Prostate gland (tissue), 2 donors: ENCODE measurements around the gene LEKR1. TPM values are rescaled to one million over a fixed set of nuclear protein-coding genes. Genes with fewer than 3 reads are reported as not detected.
"Not testable (repeated sequence)": the region's sequence is repeated elsewhere in the genome, so short reads cannot be mapped to it uniquely, and the experiment has no call there.

ENCODE experiments used
- DNase-seq: peaks from one replicate; pipeline ENCODE4 v3.0.0-alpha.2; 2019; ENCODE audit warnings: low spot score
- H3K27ac ChIP-seq, 2 donors: fragments of 200-600 bp; sonication (generic); 2 replicates each; pipeline ENCODE4 v1.5.1; 2017 to 2019
- H3K27me3 ChIP-seq: fragments of 200-600 bp; sonication (generic); replicated peaks from 2 replicates; pipeline ENCODE4 v1.5.1; 2019; ENCODE audit not compliant: insufficient read depth
- H3K36me3 ChIP-seq, 2 donors: fragments of 200-600 bp; sonication (generic); 1 replicate in 1 of 2; 2 replicates in 1 of 2; pipeline versions ENCODE4 v1.5.1 to v1.8.1; 2017 to 2019
- H3K4me1 ChIP-seq: fragments of 200-600 bp; sonication (generic); replicated peaks from 2 replicates; pipeline ENCODE4 v1.5.1; 2019
- H3K4me3 ChIP-seq, 2 donors: fragments of 200-600 bp; sonication (generic); 2 replicates each; pipeline ENCODE4 v1.5.1; 2017 to 2019
- H3K9me3 ChIP-seq: fragments of 200-600 bp; sonication (generic); 2 replicates; pipeline ENCODE4 v1.5.1; 2017
- POLR2A ChIP-seq: fragments of 450-650 bp; IDR thresholded peaks from one replicate; pipeline ENCODE4 v1.6.1; 2016; ENCODE audit warnings: antibody characterized with exemption, mild to moderate bottlenecking
- POLR2AphosphoS5 ChIP-seq: sonication (generic); formaldehyde crosslinking; IDR thresholded peaks from one replicate; pipeline ENCODE4 v1.6.1; 2017; ENCODE audit warnings: antibody characterized with exemption
- WGBS: methylation state at CpG from one replicate; pipeline ENCODE4 v1.1.5; 2018; 5-methylcytosine and 5-hydroxymethylcytosine counted together
- intact Hi-C: fragments of 100-400 bp; cut with DNase I; formaldehyde crosslinking; loops from one replicate; pipeline ENCODE4 v1.14.2; 2022
- total RNA-seq, 2 donors: library from RNA; depleted of rRNA; stranded (reverse); fragments of >200 nt; gene quantifications; one replicate each; pipeline ENCODE4 v1.1.0, GENCODE V29; 2016
- TF ChIP-seq, protein P1 (sequence below), 4 experiments: fragments of 200-600 bp in 2 of 4; fragments of 450-650 bp in 2 of 4; sonication (generic) in 2 of 4; IDR thresholded peaks; 1 replicate in 3 of 4; 2 replicates in 1 of 4; pipeline ENCODE4 v1.5.1; 2016 to 2019; ENCODE audit warnings: antibody characterized with exemption in 4 of 4, mild to moderate bottlenecking in 2 of 4, moderate library complexity in 2 of 4

LEKR1 gene
- total RNA-seq, 2 donors from 2014 or later = 2.2 to 4.4 TPM

DNA sequence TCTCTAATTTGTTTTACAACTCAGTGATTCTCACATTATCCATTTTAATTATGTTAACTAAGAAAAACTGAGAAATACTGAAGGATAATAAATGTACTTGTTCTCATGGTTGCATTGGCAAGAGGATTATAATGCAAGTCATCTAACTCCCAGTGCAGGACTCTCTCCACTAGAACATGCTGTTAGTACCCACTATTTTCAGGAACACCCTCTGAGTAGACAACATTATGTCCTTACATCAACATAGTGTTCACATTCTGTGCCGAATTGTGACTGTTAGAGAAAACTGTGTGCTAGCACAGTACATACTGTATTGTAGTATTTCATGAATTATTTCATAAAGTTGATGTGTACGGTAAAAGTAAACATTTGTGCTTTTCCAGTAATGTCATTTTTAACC is 80.1 kb downstream of the LEKR1 start:
- Histone ChIP-seq H3K4me3 (no peak overlapping the region), H3K4me1 (no peaks in the 10 kb centered on the region), H3K27ac (no peak overlapping the region), H3K36me3 (no peaks in the 10 kb centered on the region), H3K9me3 (no peaks in the 10 kb centered on the region), H3K27me3 (no peaks in the 10 kb centered on the region)
- WGBS = 53% methylated on average over 2 of the region's 2 CpGs
- TF ChIP-seq, protein P1, sequence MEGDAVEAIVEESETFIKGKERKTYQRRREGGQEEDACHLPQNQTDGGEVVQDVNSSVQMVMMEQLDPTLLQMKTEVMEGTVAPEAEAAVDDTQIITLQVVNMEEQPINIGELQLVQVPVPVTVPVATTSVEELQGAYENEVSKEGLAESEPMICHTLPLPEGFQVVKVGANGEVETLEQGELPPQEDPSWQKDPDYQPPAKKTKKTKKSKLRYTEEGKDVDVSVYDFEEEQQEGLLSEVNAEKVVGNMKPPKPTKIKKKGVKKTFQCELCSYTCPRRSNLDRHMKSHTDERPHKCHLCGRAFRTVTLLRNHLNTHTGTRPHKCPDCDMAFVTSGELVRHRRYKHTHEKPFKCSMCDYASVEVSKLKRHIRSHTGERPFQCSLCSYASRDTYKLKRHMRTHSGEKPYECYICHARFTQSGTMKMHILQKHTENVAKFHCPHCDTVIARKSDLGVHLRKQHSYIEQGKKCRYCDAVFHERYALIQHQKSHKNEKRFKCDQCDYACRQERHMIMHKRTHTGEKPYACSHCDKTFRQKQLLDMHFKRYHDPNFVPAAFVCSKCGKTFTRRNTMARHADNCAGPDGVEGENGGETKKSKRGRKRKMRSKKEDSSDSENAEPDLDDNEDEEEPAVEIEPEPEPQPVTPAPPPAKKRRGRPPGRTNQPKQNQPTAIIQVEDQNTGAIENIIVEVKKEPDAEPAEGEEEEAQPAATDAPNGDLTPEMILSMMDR (IDR thresholded peaks at IDR 0.05) = no peak
- TF ChIP-seq POLR2AphosphoS5 (peak; percentile 23), POLR2A (no peak)
- intact Hi-C loops = no loop called here
- no peak for DNase-seq

DNA sequence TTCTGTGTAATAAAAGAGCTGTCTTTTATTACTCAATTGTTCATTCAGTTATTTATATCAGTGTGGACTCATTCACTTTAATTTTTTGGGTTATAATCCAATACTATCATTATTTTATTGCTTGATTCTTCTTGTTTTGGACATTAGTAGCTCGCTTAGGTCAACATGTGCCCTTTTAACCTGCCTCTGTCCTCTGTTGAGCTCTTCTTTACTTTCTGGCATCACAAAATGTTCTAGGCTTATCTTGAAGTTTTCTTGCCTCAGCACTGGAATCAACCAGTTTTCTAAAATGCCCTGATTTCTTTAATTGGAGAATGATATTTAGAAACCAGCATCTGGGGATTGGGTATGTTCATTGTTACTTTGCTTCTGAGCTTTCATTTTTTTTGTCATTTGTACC is 82.2 kb downstream of the LEKR1 start:
- TF ChIP-seq POLR2A = no peak
- TF ChIP-seq POLR2AphosphoS5 = no peak
- TF ChIP-seq, protein P1 (IDR thresholded peaks at IDR 0.05) = no peak
- no peaks in the 10 kb centered on the region for H3K4me1 ChIP-seq
- H3K9me3 ChIP-seq = no peaks in the 10 kb centered on the region
- H3K36me3 ChIP-seq = no peaks in the 10 kb centered on the region
- WGBS = 77% methylated on average over 1 of the region's 1 CpG
- no peak overlapping the region for H3K4me3 ChIP-seq
- no peak for DNase-seq
- H3K27ac ChIP-seq = no peak overlapping the region
- intact Hi-C loops = no loop called here
- no peaks in the 10 kb centered on the region for H3K27me3 ChIP-seq

DNA sequence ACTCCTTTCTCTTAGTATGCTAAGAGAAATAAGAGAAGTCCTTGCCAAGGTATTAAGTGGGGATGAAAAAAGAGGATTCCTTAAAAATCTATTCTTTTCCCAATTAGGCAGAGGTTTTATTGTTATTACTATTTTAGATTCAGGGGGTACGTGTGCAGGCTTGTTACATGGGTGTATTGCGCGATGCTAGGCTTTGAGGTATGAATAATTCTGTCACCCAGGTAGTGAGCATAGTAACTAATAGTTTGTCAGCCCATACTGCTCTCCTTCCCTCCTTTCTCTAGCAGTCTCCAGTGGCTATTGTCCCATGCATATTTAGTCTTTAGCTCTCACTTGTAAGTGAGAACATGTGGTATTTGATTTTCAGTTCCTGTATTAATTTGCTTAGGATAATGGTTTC is 83.9 kb downstream of the LEKR1 start:
- no peaks in the 10 kb centered on the region for H3K4me1 ChIP-seq
- intact Hi-C loops = no loop called here
- TF ChIP-seq POLR2AphosphoS5 (no peak), POLR2A (no peak)
- TF ChIP-seq, protein P1 (IDR thresholded peaks at IDR 0.05) = no peak
- H3K27ac ChIP-seq = no peak overlapping the region
- no peaks in the 10 kb centered on the region for H3K36me3 ChIP-seq
- H3K27me3 ChIP-seq = no peaks in the 10 kb centered on the region
- no peak overlapping the region for H3K4me3 ChIP-seq
- H3K9me3 ChIP-seq = no peaks in the 10 kb centered on the region
- WGBS = 60% methylated on average over 3 of the region's 3 CpGs
- no peak for DNase-seq

DNA sequence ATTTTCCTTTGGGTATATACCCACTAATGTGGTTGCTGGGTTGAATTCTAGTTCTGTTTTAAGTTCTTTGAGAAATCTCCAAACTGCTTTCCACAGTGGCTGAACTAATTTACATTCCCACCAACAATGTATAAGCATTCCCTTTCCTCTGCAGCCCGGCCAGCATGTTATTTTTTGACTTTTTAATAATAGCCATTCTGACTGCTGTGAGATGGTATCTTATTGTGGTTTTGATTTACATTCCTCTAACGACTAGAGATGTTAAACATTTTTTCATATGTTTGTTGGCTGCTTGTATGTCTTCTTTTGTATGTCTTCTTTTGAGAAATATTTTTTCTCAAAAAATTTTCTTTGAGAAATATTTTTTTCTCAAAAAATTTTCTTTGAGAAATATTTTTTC is 84.7 kb downstream of the LEKR1 start:
- H3K27me3 ChIP-seq, H3K4me3 ChIP-seq, H3K36me3 ChIP-seq, H3K9me3 ChIP-seq, intact Hi-C loops, H3K4me1 ChIP-seq, H3K27ac ChIP-seq, DNase-seq: not testable (repeated sequence)
- 20% methylated on average over 2 of the region's 2 CpGs for WGBS

DNA sequence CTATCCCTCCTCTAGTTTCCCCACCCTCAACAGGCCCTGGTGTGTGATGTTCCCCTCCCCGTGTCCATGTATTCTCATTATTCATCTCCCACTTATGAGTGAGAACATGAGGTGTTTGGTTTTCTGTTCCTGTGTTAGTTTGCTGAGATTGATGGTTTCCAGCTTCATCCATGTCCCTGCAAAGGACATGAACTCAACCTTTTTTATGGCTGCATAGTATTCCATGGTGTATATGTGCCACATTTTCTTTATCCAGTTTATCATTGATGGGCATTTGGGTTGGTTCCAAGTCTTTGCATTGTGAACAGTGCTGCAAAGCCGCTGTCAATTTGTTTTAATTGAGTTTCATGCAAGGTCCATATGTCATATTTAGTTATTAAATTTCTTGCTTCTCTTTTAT is 88.1 kb downstream of the LEKR1 start:
- DNase-seq, H3K4me1 ChIP-seq, H3K4me3 ChIP-seq, intact Hi-C loops, H3K27ac ChIP-seq, H3K9me3 ChIP-seq, H3K36me3 ChIP-seq, H3K27me3 ChIP-seq: not testable (repeated sequence)
- 88% methylated on average over 2 of the region's 2 CpGs for WGBS

DNA sequence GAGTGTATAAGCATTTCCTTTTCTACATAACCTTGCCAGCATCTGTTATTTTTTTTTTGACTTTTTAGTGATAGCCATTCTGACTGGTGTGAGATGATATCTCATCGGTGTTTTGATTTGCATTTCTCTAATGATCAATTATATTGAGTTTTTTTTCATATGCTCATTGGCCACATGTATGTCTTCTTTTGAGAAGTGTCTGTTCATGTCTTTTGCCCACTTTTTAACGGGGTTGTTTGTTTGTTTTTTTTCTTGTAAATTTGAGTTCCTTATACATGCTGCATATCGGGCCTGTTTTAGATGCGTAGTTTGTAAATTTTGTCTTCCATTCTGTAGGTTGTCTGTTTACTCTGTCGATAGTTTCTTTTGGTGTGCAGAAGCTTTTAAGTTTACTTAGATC is 89.2 kb downstream of the LEKR1 start:
- intact Hi-C loops = no loop called here
- no peaks in the 10 kb centered on the region for H3K4me1 ChIP-seq
- WGBS = 93% methylated on average over 5 of the region's 5 CpGs

More for the DNA sequence above, 89.2 kb downstream of the LEKR1 start:
- Histone ChIP-seq H3K27ac (no peak overlapping the region), H3K36me3 (no peaks in the 10 kb centered on the region), H3K9me3 (no peaks in the 10 kb centered on the region), H3K4me3 (no peak overlapping the region), H3K27me3 (no peaks in the 10 kb centered on the region)
- DNase-seq = no peak
- TF ChIP-seq, protein P1 (IDR thresholded peaks at IDR 0.05) = no peak
